GM21381 (cell line): ENCODE results near the gene SOS1.
"Not testable (repeated sequence)": the region's sequence is repeated elsewhere in the genome, so short reads cannot be mapped to it uniquely, and the experiment has no call there.

ENCODE experiments used
- ATAC-seq: cut with Tn5 transposase; IDR thresholded peaks from one replicate; pipeline ENCODE4 v1.9.1; 2021; ENCODE audit warnings: mild to moderate bottlenecking, moderate library complexity; ENCODE audit not compliant: unreplicated experiment

Gene SOS1

GRCh38 chr2:39107724-39108273, 13.1 kb downstream of the SOS1 start:
- ATAC-seq: no peak

GRCh38 chr2:39107156-39107555, 13.7 kb downstream of the SOS1 start:
- ATAC-seq: no peak

GRCh38 chr2:39099870-39100728, 20.8 kb downstream of the SOS1 start:
- peak; percentile 63 for ATAC-seq

GRCh38 chr2:39099310-39099869, 21.5 kb downstream of the SOS1 start:
- no peak for ATAC-seq

GRCh38 chr2:39095624-39096023, 25.2 kb downstream of the SOS1 start:
- ATAC-seq: no peak

GRCh38 chr2:39094717-39095363, 26.0 kb downstream of the SOS1 start:
- peak; percentile 90 for ATAC-seq

- peak; percentile 39 for ATAC-seq
Observed at GRCh38 chr2:39093218-39093898, 27.5 kb downstream of the SOS1 start.

GRCh38 chr2:39091543-39091942, 29.3 kb downstream of the SOS1 start:
- no peak for ATAC-seq

GRCh38 chr2:39091063-39091462, 29.8 kb downstream of the SOS1 start:
- no peak for ATAC-seq

- no peak for ATAC-seq
Observed at GRCh38 chr2:39080152-39080551, 40.7 kb downstream of the SOS1 start.

GRCh38 chr2:39069890-39070465, 50.9 kb downstream of the SOS1 start:
- ATAC-seq: no peak

GRCh38 chr2:39069136-39069515, 51.7 kb downstream of the SOS1 start:
- ATAC-seq: no peak

GRCh38 chr2:39068299-39069135, 52.3 kb downstream of the SOS1 start:
- no peak for ATAC-seq

- ATAC-seq: no peak
Observed at GRCh38 chr2:39065616-39066015, 55.2 kb downstream of the SOS1 start.

GRCh38 chr2:39062320-39062719, 58.5 kb downstream of the SOS1 start:
- no peak for ATAC-seq

GRCh38 chr2:39061280-39061679, 59.6 kb downstream of the SOS1 start:
- no peak for ATAC-seq

GRCh38 chr2:39059366-39059952, 61.4 kb downstream of the SOS1 start:
- ATAC-seq: no peak

GRCh38 chr2:39058101-39058500, 62.8 kb downstream of the SOS1 start:
- ATAC-seq: no peak

GRCh38 chr2:39052665-39053064, 68.2 kb downstream of the SOS1 start:
- ATAC-seq: not testable (repeated sequence)

GRCh38 chr2:39050109-39050508, 70.7 kb downstream of the SOS1 start:
- ATAC-seq: no peak
